ENCODE results near the gene UBE2V1.
A peak's percentile ranks its signal among the peaks of the same experiment; 100 is the strongest.
"Not testable (repeated sequence)": the region's sequence is repeated elsewhere in the genome, so short reads cannot be mapped to it uniquely, and the experiment has no call there.

UBE2V1 gene

GRCh38 chr20:50097843-50098242 lies 15.1 kb downstream of the UBE2V1 start:
- no peak for DNase-seq (ENCODE audit: low read depth in 1 of 2, low spot score in 1 of 2)

GRCh38 chr20:50096237-50096636 lies 16.7 kb downstream of the UBE2V1 start:
- no peak for DNase-seq (ENCODE audit: low read depth in 1 of 2, low spot score in 1 of 2)

GRCh38 chr20:50095476-50096078 lies 17.4 kb downstream of the UBE2V1 start:
- DNase-seq (ENCODE audit: low read depth in 1 of 2, low spot score in 1 of 2): no peak

- DNase-seq (ENCODE audit: low read depth in 1 of 2, low spot score in 1 of 2): no peak
Observed at GRCh38 chr20:50094522-50094921, 18.4 kb downstream of the UBE2V1 start.

GRCh38 chr20:50093240-50093639 lies 19.7 kb downstream of the UBE2V1 start:
- no peak for DNase-seq (ENCODE audit: low read depth in 1 of 2, low spot score in 1 of 2)

- no peak for DNase-seq (ENCODE audit: low read depth in 1 of 2, low spot score in 1 of 2)
Observed at GRCh38 chr20:50092436-50092835, 20.5 kb downstream of the UBE2V1 start.

GRCh38 chr20:50089787-50090177 lies 23.2 kb downstream of the UBE2V1 start:
- DNase-seq (ENCODE audit: low read depth in 1 of 2, low spot score in 1 of 2): no peak

- no peak for DNase-seq (ENCODE audit: low read depth in 1 of 2, low spot score in 1 of 2)
Observed at GRCh38 chr20:50089140-50089786, 23.7 kb downstream of the UBE2V1 start.

GRCh38 chr20:50088022-50088421 lies 24.9 kb downstream of the UBE2V1 start:
- no peak for DNase-seq (ENCODE audit: low read depth in 1 of 2, low spot score in 1 of 2)

GRCh38 chr20:50085481-50086365 lies 27.2 kb downstream of the UBE2V1 start:
- no peak for DNase-seq (ENCODE audit: low read depth in 1 of 2, low spot score in 1 of 2)

- DNase-seq (ENCODE audit: low read depth in 1 of 2, low spot score in 1 of 2): no peak
Observed at GRCh38 chr20:50085146-50085480, 27.8 kb downstream of the UBE2V1 start.

- no peak for DNase-seq (ENCODE audit: low read depth in 1 of 2, low spot score in 1 of 2)
Observed at GRCh38 chr20:50083034-50083433, 29.9 kb downstream of the UBE2V1 start.

- DNase-seq (ENCODE audit: low read depth in 1 of 2, low spot score in 1 of 2): not testable (repeated sequence)
Observed at GRCh38 chr20:50082056-50082455, 30.9 kb downstream of the UBE2V1 start.

- no peak for DNase-seq (ENCODE audit: low read depth in 1 of 2, low spot score in 1 of 2)
Observed at GRCh38 chr20:50077818-50078601, 34.9 kb downstream of the UBE2V1 start.

- DNase-seq (ENCODE audit: low read depth in 1 of 2, low spot score in 1 of 2): no peak
Observed at GRCh38 chr20:50073500-50073899, 39.5 kb downstream of the UBE2V1 start.

- peak; percentile 88 to 94 for DNase-seq (ENCODE audit: low read depth in 1 of 2, low spot score in 1 of 2)
Observed at GRCh38 chr20:50071039-50071888, 41.7 kb downstream of the UBE2V1 start.

GRCh38 chr20:50070361-50070760 lies 42.6 kb downstream of the UBE2V1 start:
- no peak for DNase-seq (ENCODE audit: low read depth in 1 of 2, low spot score in 1 of 2)

- DNase-seq (ENCODE audit: low read depth in 1 of 2, low spot score in 1 of 2): no peak
Observed at GRCh38 chr20:50068041-50068651, 44.8 kb downstream of the UBE2V1 start.

GRCh38 chr20:50067461-50067860 lies 45.5 kb downstream of the UBE2V1 start:
- no peak for DNase-seq (ENCODE audit: low read depth in 1 of 2, low spot score in 1 of 2)

- no peak for DNase-seq (ENCODE audit: low read depth in 1 of 2, low spot score in 1 of 2)
Observed at GRCh38 chr20:50067018-50067417, 45.9 kb downstream of the UBE2V1 start.
